GM04503 (cell line): Measurements from ENCODE around the gene CFAP68.
A peak's percentile ranks its signal among the peaks of the same experiment; 100 is the strongest.
"Not testable (repeated sequence)": the region's sequence is repeated elsewhere in the genome, so short reads cannot be mapped to it uniquely, and the experiment has no call there.

Experiments used
- DNase-seq: peaks from one replicate; pipeline ENCODE4 v3.0.0-alpha.2; 2012; ENCODE audit warnings: low read depth

The CFAP68 gene

GRCh38 chr11:111918390-111919256, 39.3 kb downstream of the CFAP68 start, which contains the start of gene C11orf52:
Gene C11orf52 (plus strand): TSS chr11:111918913. CDS start chr11:111918973, 60 bp downstream.
- no peak for DNase-seq

GRCh38 chr11:111920908-111921307, 41.6 kb downstream of the CFAP68 start:
- no peak for DNase-seq

DNA sequence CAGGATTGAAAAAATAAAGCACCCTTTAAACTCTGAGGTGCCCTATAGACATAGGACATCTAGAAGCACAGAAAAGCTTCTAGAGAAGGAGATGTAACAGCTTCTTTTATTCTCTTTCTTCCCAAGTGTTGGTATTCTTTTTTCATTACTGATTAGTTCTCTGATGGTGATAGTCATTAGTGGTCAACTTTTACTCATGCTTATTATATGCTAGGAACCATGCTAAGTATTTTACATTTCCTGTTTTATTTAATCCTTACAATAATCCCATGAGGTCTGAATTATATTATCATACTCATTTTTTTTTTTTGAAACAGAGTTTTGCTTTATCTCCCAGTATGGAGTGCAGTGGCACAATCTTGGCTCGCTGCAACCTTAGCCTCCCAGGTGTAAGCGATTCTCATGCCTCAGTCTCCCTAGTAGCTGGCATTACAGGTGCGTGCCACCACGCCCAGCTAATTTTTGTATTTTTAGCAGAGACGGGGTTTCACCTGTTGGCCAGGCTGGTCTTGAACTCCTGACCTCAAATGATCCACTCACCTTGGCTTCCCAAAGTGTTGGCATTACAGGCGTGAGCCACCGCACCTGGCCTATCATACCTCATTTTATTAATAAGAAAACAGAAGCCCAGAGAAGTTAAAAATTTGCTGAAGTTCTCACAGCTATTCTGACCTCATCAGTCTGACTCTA, 42.3 kb downstream of the CFAP68 start:
- no peak for DNase-seq

- DNase-seq = no peak
These were observed 43.5 kb downstream of the CFAP68 start for GRCh38 chr11:111922803-111923202.

DNA sequence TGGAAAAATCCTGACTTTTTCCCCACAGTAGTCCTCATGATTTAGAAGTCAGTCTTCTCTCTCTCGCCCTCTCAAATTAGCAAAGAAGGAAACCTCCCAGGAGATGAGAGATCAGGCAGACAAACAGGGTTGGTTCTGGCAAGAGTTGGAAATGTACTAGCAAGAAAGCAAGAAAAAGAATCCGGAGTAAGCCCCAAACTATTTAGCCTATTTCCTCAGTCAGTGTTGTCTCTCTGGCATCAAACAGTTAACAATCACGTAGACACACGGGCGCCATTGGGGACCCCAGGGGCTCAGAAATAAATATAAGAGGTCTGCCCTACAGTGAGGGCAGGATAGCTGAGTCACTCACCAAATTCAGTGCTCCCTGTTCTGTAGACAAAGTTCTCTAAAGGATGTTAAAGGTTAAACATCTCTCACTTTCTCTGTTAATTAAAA, 44.0 kb downstream of the CFAP68 start:
- DNase-seq = no peak

DNA sequence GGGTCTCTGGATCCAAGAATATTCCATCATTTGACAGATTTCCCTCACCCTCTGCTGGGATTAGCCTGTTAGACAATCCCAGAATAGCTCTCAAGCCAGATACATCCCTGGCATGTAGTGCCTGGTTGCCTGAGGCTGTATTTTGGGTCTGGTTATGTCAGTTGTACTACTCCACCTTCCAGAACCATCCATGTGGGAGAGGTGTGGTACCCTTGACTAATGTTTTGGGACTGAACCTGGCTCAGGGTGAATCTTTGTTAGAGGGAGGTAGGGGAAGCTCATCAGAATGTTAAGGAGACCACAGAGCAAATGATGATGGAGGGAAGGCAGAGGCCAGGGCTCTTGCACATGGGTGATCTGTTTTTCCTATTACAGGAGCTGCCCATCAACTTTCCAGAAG, 44.6 kb downstream of the CFAP68 start:
- no peak for DNase-seq

- DNase-seq = no peak
These were observed 46.6 kb downstream of the CFAP68 start for GRCh38 chr11:111925953-111926352.

DNA sequence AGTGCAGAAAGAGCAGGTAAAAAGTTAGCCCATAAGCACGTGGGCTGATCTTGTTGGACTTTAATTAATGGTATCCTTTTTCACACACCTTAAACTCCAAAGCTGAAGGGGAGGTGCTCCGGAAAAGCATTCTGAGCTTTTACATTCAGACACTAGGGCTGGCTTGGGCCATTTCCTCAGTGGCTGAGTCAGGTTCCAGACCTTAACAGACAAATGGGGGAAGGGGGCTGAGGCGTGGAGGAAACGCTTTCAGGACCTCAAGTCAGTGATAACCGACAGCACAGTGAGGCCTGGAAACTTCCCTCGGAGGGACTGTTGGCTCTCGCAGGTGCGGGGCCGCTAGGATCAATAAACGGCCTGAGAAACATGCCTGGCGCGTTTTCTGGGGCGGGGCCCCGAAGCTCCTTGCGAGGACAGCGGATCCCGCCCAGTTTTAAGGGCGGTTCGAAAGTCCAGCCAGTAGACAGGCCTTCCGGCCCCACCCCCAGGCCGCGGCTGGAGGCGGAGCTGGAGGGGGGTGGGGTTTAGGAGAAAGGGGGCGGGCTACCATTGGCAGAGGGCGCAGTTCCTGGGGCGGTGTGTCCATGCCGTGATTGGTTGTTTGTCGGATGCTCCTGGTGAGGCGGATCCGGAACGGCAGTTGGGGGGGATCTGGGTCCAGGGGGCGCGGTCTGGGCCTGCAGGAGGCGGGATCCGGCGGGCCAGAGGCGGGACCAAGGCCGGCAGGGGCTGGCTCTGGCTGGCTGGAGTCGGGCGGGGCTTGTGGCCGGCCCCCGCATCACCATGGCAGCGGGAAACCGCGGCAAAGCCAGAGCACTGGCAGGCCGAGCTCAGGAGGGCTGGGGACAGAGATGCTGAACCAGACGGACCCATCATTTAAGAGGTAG, 47.4 kb downstream of the CFAP68 start:
- DNase-seq = peak; percentile 78

GRCh38 chr11:111930472-111930871, 51.1 kb downstream of the CFAP68 start:
- no peak for DNase-seq

GRCh38 chr11:111932611-111932950, 53.2 kb downstream of the CFAP68 start:
- no peak for DNase-seq

GRCh38 chr11:111933176-111933575, 53.8 kb downstream of the CFAP68 start:
- DNase-seq = not testable (repeated sequence)

DNA sequence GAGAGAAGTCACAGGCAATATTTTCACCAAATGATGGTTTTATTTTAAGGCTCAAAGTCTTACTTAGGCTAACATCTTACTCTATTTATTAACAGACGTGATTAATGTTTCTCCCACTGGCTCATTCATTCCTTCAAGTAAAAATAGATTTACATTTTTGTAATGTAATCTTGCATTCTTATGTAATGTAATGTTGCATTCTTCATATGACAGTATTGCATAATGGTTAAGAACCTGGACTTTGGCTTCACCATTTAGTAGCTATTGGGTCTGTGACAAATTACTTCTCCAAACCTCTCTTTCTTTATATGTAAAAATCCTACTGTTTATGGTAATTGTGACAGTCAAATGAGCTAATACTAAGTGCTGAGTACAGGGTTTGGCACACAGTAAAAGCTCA, 54.5 kb downstream of the CFAP68 start:
- no peak for DNase-seq

- DNase-seq = no peak
These were observed 55.0 kb downstream of the CFAP68 start for GRCh38 chr11:111934306-111934705.
